H1 (cell line): ENCODE data around the gene TTC28. TPM values are rescaled to one million over a fixed set of nuclear protein-coding genes. Genes with fewer than 3 reads are reported as not detected.

Experiments
- CHD7 ChIP-seq: fragments of 300-600 bp; sonication (generic); IDR thresholded peaks from 2 replicates; pipeline ENCODE4 v1.7.1; 2012; ENCODE audit warnings: low read length, moderate library complexity, mild to moderate bottlenecking, inconsistent platforms; ENCODE audit not compliant: insufficient replicate concordance
- CREB1 ChIP-seq: IDR thresholded peaks from 2 replicates; pipeline ENCODE4 v1.6.1; 2012; ENCODE audit warnings: inconsistent platforms
- EP300 ChIP-seq, 2 experiments: IDR thresholded peaks; 1 replicate in 1 of 2; 2 replicates in 1 of 2; pipeline ENCODE4 v1.6.1; 2011 to 2012; ENCODE audit warnings: low read depth in 2 of 2, low read length in 2 of 2, mild to moderate bottlenecking in 2 of 2, borderline replicate concordance in 1 of 2, inconsistent platforms in 1 of 2, moderate library complexity in 1 of 2
- FOSL1 ChIP-seq: IDR thresholded peaks from 2 replicates; pipeline ENCODE4 v1.6.1; 2011; ENCODE audit warnings: mild to moderate bottlenecking, low read depth, low read length, moderate library complexity; ENCODE audit not compliant: insufficient read depth
- GABPA ChIP-seq: IDR thresholded peaks from 2 replicates; pipeline ENCODE4 v1.6.1; 2011; ENCODE audit warnings: mild to moderate bottlenecking, low read length, moderate library complexity, borderline replicate concordance; ENCODE audit not compliant: insufficient read depth
- KDM1A ChIP-seq: fragments of 200-600, 300-600 bp; sonication (generic); IDR thresholded peaks from 2 replicates; pipeline ENCODE4 v1.7.1; 2016; ENCODE audit warnings: mild to moderate bottlenecking, low read length, borderline replicate concordance
- MAFK ChIP-seq: IDR thresholded peaks from 2 replicates; pipeline ENCODE4 v1.6.1; 2012; ENCODE audit warnings: low read depth, mild to moderate bottlenecking, improper control_type of control experiment, low read length
- POLR2A ChIP-seq, 2 experiments: IDR thresholded peaks; 1 replicate in 1 of 2; 2 replicates in 1 of 2; pipeline ENCODE4 v1.6.1; 2011; ENCODE audit warnings: low read depth in 2 of 2, low read length in 2 of 2, mild to moderate bottlenecking in 2 of 2; ENCODE audit errors: control extremely low read depth in 1 of 2
- POLR2AphosphoS5 ChIP-seq: IDR thresholded peaks from 2 replicates; pipeline ENCODE4 v1.6.1; 2011; ENCODE audit warnings: low read depth, low read length
- SP1 ChIP-seq: IDR thresholded peaks from 2 replicates; pipeline ENCODE4 v1.6.1; 2011; ENCODE audit warnings: low read depth, low read length
- TBP ChIP-seq: IDR thresholded peaks from 2 replicates; pipeline ENCODE4 v1.6.1; 2011; ENCODE audit warnings: low read depth, low read length, improper control_type of control experiment
- polyA plus RNA-seq, 7 experiments: library from polyadenylated mRNA; depleted of rRNA in 3 of 7; stranded (reverse) in 5 of 7; unstranded in 2 of 7; fragments of >200 nt in 5 of 7; fragments of 200-250 nt in 2 of 7; gene quantifications; 1 replicate in 5 of 7; 2 replicates in 1 of 7; 4 replicates in 1 of 7; pipeline versions ENCODE4 v1.2.1 to v1.2.3, GENCODE V29; 2011 to 2013; ENCODE audit warnings: missing spikeins in 2 of 7, mixed read lengths in 2 of 7
- total RNA-seq: library from RNA; stranded (reverse); fragmentation: NEBNext Ultra II Directional; extraction: Animal tissue kit (Norgen Biotek cat#: 25700); gene quantifications from 2 replicates; pipeline ENCODE4 v1.2.1, GENCODE V29; 2021

TTC28 gene
- total and polyA plus RNA-seq, 2 of the 8 experiments (the other 6 are each of a cell fraction or from before 2014, with no cell fraction given): 2.6 to 12.6 TPM

- TF ChIP-seq CHD7 (no peak), CREB1 (no peak), POLR2AphosphoS5 (no peak), EP300 (IDR thresholded peaks at IDR 0.05; ENCODE audit: borderline replicate concordance in 1 of 2, low read depth in 2 of 2, low read length in 2 of 2) (no peak), SP1 (no peak), FOSL1 (no peak), POLR2A (IDR thresholded peaks at IDR 0.05; ENCODE audit: control extremely low read depth in 1 of 2, low read depth in 2 of 2, low read length in 2 of 2) (no peak), MAFK (no peak), GABPA (no peak), TBP (no peak), KDM1A (no peak)
- TF ChIP-seq, all 59 proteins: peak for 0
Measured at GRCh38 chr22:28418008-28418407, 261.6 kb downstream of the TTC28 start (continued).
